Activated CD8-positive, alpha-beta memory T cell treated with anti-CD3 and anti-CD28 coated beads, Interleukin-2, amount 50 U/mL, for 4 hours (primary cell): ENCODE results near the gene ARHGEF28.

ENCODE experiments used
- DNase-seq: peaks from one replicate; pipeline ENCODE4 v3.0.0-alpha.2; 2020

Gene ARHGEF28

DNA sequence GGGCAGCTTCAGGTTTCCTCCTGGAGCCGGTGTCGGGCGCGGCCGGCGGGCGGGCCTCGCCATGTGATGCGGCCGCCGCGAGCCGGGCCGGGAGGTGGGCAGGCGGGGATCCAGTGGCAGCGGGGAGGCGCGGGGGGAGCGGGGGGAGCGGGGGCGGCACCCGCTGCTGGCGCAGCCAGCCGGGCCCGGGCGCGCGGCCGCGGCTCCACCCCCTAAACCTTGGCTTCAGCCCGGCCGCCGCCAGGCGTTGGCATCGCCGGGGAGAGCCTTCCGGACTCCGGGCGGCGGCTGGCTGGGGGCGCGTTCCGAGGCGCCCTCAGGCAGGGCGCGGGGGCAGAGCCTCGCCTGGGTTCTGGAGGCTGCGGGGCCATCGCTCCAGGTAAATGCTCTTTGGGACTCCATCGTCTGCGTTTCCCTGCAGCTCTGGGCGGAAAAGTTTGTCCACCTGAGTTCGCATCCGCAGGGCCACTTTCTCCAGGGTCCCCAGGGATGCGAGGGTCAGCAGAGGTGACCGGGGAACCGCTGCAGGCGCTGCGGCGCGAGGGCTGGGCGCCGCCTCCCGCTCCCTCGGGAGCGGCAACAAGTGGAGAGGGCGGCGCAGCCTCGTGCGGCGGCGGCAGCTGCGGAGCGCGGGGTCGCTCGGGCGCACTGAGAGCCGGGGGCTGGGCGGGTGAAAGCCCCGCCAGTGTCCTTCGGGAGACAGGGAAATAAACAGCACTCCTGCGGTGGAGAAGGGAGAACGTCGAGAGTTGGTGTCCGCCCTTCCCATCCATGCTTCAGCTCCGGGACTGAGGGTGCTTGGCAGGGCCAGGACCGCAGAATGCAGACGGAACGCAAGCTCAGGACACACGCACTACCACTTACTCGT lies at the start of gene ARHGEF28:
Gene ARHGEF28 (plus strand): TSS at position 253 of the 868 bp plus-strand sequence. CDS start 58,656 bp downstream, outside the sequence.
- DNase-seq, result peak; percentile 19

- DNase-seq, result no peak
Observed at GRCh38 chr5:73582285-73583145, 43.5 kb upstream of the ARHGEF28 start.

- no peak for DNase-seq
Observed at GRCh38 chr5:73587923-73588322, 38.1 kb upstream of the ARHGEF28 start.

DNA sequence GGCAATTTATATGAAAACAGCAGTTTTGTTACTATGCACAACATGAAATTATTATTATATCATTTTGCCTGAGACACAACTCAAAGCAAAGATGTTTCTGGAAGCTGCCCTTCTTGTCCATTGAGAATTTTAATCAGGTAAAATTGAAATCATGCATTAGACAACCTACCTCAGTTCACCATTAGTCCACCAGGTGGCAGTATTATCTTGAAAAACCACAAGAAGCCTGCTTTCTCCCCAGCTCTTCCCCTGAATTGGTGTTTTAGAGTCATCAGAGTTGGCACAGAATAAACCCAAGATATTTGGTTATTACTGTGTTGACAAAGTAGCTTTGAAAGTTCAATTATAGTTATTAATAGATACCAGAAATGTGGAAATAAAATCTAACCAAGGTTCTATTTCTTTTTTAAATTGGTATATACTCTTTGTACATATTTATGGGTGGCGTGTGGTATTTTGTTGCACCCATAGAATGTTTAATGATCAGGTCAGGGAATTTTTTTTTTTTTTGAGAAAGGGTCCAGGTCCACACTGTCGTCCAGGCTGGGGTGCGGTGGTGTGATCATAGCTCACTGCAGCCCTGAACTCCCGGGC lies 34.8 kb upstream of the ARHGEF28 start:
- DNase-seq, result peak; percentile 23

DNA sequence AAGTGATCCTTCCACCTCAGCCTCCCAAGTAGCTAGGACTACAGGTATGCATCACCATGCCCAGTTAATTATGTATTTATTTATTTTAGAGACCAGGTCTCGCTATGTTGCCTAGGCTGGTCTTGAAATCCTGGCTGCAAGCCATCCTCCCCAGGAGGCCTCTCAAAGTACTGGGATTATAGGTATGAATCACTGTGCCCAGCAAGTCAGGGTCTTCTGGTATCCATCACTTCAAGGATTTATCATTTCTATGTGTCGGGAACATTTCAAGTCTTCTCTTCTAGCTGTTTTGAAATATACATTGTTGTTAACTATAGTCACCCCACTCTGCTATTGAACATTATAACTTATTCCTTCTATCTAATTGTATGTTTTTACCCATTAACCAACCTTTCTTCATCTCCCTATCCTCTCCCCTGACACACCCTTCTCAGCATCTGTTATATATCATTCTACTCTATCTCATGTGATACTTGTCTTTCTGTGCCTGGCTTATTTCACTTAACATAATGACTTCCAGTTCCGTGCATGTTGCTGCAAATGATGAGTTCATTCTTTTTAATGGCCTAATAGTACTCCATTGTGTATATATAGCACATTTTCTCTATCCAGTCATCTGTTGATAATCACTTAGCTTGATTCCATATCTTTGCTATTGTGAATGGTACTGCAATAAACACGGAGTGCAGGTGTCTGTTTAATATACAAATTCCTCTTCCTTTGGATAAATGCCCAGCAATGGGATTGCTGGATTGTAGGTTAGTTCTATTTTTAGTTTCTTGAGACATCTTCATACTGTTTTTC lies 34.1 kb upstream of the ARHGEF28 start:
- no peak for DNase-seq

- DNase-seq, result no peak
Observed at GRCh38 chr5:73592551-73592950, 33.4 kb upstream of the ARHGEF28 start.

DNA sequence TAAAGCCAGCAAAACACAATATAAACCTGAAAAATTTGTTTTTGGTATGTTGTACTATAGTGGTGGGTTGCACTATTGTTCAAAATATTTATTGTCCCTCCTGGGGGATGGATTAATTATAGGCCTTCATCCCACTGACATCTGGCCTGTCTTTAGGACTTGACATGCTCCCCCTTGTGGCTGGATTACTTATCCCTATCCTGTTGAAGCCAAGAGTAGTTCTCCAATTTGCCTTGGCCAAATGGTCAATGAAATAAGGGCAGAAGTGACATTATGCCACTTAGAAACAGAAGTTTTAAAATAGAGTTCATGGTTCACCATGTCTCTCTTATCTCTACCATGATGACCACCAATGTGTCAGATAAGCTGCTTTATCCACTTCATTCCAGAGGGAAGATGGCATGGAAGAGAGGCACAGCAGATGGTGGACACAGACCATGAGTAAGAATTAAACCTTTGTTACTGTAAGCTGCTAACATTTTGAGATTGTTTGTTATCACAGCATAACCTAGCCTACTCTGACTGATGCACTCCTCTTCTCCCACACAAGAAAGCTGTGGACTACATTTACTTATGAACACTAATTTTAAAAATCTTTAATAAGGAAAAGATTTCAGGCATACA lies 29.2 kb upstream of the ARHGEF28 start:
- no peak for DNase-seq

- DNase-seq, result no peak
Observed at GRCh38 chr5:73599380-73599779, 26.6 kb upstream of the ARHGEF28 start.

DNA sequence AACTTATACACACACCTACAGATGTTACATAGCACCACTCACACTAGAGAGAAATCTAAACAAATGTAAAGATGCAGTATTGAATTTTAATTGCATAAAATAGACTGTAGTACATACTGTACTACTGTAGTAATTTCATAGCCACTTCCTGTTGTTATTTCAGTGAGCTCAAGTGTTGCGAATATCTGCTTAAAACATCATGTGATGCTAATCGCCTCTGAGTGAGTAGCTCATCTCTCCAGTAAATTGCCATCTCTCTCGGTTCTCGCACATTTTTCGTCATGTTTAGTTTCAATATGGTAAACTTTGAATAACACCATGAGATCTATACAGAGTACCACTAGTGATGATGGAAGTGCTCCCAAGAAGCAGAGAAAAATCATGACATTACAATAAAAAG lies 22.0 kb upstream of the ARHGEF28 start:
- DNase-seq, result no peak

GRCh38 chr5:73605223-73606087 lies 20.5 kb upstream of the ARHGEF28 start:
- DNase-seq, result no peak

DNA sequence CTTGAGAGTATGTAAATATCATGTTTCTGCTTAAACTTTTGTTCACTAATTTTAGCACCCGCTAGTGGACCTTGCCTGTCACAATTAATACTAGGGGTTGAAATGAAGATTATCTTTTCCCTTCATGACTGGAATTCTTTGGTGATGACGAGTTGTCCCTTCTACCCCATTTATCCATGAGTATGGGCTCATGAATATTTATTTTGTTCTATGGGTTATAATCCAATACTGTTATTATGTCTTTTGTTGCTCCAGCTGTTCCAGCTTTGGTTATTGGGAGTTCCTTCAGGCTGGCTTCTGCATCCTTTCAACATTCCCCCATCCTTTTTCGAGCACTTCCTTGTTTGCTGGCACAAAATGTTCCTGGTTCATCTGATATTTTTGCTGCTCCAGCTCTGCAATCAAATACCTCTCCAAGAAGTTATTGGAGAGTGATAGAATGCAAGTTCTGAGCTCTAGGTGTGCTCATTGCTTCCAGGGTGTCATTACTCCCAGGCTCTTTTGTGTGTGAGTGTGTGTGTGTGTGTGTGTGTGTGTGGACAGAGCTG lies 19.7 kb upstream of the ARHGEF28 start:
- DNase-seq, result no peak

DNA sequence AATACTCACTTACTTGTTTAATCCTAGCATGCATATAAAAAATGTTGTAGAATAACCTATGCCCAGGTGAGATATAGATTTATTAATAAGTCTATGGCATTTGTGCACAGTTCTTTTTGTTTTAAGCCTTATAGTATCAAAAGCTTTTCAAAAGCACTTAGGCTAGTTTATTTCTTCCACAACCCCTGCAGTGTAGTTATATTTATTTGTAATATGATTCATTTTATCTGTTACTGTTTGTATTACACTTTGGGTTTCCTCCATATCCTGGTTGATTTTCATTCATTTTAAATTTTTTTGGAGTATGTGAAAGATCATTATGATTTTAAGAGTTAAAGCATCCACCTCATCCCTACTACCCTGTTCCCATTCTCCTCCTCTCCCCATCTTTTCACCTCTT lies 18.8 kb upstream of the ARHGEF28 start:
- no peak for DNase-seq

DNA sequence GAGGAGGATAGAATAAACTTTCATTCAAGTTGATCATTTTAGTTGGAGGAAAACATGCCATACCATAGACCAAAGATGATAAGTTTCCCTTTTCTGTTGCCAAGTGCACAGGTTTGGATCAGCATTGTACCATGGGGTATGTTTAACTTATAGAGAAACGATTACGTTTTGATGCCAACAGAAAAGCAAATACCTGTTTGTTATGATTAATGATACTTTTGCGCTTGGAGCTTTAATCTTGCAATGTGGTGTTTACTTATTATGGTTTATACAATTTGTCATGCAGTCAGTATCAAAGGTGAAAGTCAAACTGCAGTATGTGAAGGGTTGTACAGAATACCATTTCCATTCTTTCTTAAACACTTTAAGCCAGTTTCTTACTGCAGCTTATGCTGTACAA lies 13.2 kb upstream of the ARHGEF28 start:
- no peak for DNase-seq

- no peak for DNase-seq
Observed at GRCh38 chr5:73615085-73615484, 10.9 kb upstream of the ARHGEF28 start.

GRCh38 chr5:73615947-73616346 lies 10.0 kb upstream of the ARHGEF28 start:
- DNase-seq, result no peak

DNA sequence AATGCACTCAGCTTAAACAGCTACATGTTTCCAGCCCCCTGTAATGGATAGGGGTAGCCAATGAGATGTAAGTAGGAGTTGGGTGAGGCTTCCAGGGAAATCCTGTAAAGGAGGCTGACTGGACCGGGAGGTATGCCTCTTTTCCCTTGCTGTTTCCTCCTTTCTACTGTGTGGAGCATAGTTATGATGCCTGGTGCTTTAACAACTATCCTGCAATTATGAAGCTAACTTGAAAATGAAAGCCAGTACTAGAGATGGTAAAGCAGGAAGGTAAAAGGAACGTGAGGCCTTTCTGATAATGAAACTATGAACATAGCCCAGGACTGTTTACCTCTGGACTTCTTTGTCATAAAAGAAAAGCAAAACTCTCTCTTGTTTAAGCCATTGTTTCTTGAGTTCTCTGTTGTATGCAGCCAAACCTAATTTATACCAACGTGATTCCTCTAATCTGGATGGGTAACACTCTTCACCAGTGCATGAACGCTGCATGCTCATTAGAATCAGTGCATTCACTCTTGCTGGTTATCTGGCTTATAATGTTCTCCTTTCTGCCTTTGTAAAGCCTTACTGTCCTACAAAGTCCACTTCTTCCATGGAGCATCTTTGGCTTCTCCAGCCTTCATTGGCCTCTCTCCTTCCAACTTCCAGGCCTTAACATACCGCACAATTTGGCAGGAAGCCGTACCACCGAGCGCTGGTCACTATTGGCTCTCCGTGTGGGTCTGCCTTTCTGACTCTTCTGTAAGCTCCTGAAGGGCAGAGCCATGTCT lies 8.3 kb upstream of the ARHGEF28 start:
- no peak for DNase-seq

DNA sequence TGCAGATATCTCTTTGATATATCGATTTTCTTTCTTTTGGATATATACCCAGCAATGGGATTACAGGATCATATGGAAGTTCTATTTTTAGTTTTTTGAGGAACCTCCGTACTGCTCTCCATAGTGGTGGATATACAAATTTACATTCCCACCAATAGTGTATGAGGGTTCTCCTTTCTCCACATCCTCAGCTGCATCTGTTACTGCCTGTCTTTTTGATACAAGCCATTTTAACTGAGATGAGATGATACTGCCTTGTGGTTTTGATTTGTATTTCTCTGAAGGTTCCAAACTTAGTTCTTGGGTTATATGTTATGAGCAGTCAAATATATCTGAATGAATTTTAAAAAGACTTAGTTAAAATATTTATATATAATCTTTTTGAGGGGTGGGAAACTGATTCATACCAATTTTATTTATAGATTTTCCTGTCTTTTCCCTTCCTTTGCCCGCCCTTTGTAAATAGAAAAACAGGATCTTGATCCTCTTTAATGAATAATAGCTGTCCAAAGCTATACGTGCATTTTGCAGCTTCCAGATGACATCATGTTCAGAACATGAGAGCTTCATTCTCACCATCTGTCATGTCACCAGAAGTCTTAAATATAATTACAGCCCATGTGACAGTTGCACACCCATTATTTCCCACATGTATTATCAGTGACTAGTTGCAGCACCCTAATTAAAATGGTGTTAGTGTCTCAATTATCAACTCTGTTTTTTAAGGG lies 6.2 kb upstream of the ARHGEF28 start:
- DNase-seq, result no peak

GRCh38 chr5:73620334-73620687 lies 5.7 kb upstream of the ARHGEF28 start:
- DNase-seq, result no peak

- no peak for DNase-seq
Observed at GRCh38 chr5:73623060-73623459, 2.9 kb upstream of the ARHGEF28 start.
